Thoracic aorta (tissue), 2 donors: ENCODE measurements around the gene FAM199X. TPM values are rescaled to one million over a fixed set of nuclear protein-coding genes. Genes with fewer than 3 reads are reported as not detected.
A peak's percentile ranks its signal among the peaks of the same experiment; 100 is the strongest.

Experiments
- ATAC-seq: fragments of 150-250 bp; one replicate; pipeline ENCODE4 v1.8.0; 2017; ENCODE audit warnings: low read depth; ENCODE audit not compliant: insufficient number of reproducible peaks, low FRiP score
- DNase-seq: peaks from one replicate; pipeline ENCODE4 v3.0.0-alpha.2; 2020; ENCODE audit warnings: low spot score
- H3K27ac ChIP-seq, 2 donors: fragments of 200-600 bp; sonication (generic); 1 replicate in 1 of 2; 2 replicates in 1 of 2; pipeline ENCODE4 v1.5.1; 2016; ENCODE audit warnings: mild to moderate bottlenecking in 2 of 2, moderate library complexity in 2 of 2
- H3K27me3 ChIP-seq: fragments of 200-600 bp; sonication (generic); replicated peaks from 2 replicates; pipeline ENCODE4 v1.6.0; 2016; ENCODE audit warnings: mild to moderate bottlenecking; ENCODE audit not compliant: insufficient read depth
- H3K36me3 ChIP-seq: fragments of 200-600 bp; sonication (generic); one replicate; pipeline ENCODE4 v1.5.1; 2016
- H3K4me1 ChIP-seq, 2 donors: fragments of 200-600 bp; sonication (generic); 1 replicate in 1 of 2; 2 replicates in 1 of 2; pipeline versions ENCODE4 v1.5.1 to v1.6.0; 2016; ENCODE audit warnings: low read depth in 2 of 2, mild to moderate bottlenecking in 1 of 2; ENCODE audit not compliant: control insufficient read depth in 1 of 2
- H3K4me3 ChIP-seq: fragments of 200-600 bp; sonication (generic); 2 replicates; pipeline ENCODE4 v1.5.1; 2016; ENCODE audit warnings: mild to moderate bottlenecking
- H3K9me3 ChIP-seq: fragments of 200-600 bp; sonication (generic); 2 replicates; pipeline ENCODE4 v1.5.1; 2016
- total RNA-seq, 2 donors: library from RNA; depleted of rRNA; stranded (reverse); fragments of >200 nt; gene quantifications; one replicate each; pipeline versions ENCODE4 v1.1.0 to v1.2.3, GENCODE V29; 2016
- TF ChIP-seq, protein P1 (sequence below): fragments of 200-600 bp; sonication (generic); IDR thresholded peaks from one replicate; pipeline ENCODE4 v1.5.1; 2019; ENCODE audit warnings: antibody characterized with exemption

The FAM199X gene
- total RNA-seq, 2 donors from 2014 or later: 20.7 to 22.7 TPM

DNA sequence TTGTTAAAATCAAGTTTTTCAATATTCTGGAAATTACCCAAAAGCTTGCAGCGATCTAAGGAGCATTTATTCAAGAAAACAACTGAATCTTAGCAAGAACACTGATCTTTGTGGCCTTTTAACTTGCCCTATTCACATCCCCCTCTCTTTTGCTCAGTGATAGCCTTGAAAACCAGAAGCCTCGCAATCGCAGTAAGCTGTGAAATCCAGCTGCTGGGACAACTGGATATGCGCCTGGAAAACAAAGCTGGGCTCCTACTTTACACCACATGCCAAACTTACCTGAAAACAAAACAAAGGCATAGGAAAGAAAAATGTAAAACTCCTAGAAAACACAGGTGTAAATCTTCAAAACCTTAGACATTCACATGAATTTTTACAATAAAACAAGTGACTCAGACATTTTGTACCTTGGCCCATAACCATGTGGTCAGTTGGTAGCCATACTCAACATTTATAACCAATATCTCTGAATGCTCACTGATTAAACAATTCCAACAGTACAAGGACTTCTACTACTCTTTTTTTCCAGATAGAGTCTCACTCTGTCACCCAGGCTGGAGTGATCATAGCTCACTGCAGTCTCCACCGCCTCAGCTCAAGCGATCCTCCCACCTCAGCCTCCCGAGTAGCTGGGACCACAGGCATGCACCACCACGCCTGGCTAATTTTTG is 25.0 kb upstream of the FAM199X start:
- no peaks in the 10 kb centered on the region for H3K36me3 ChIP-seq
- no peak overlapping the region for H3K27ac ChIP-seq
- no peak overlapping the region for H3K4me3 ChIP-seq
- TF ChIP-seq, protein P1, sequence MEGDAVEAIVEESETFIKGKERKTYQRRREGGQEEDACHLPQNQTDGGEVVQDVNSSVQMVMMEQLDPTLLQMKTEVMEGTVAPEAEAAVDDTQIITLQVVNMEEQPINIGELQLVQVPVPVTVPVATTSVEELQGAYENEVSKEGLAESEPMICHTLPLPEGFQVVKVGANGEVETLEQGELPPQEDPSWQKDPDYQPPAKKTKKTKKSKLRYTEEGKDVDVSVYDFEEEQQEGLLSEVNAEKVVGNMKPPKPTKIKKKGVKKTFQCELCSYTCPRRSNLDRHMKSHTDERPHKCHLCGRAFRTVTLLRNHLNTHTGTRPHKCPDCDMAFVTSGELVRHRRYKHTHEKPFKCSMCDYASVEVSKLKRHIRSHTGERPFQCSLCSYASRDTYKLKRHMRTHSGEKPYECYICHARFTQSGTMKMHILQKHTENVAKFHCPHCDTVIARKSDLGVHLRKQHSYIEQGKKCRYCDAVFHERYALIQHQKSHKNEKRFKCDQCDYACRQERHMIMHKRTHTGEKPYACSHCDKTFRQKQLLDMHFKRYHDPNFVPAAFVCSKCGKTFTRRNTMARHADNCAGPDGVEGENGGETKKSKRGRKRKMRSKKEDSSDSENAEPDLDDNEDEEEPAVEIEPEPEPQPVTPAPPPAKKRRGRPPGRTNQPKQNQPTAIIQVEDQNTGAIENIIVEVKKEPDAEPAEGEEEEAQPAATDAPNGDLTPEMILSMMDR: no peak
- no peaks in the 10 kb centered on the region for H3K27me3 ChIP-seq
- DNase-seq (no peak), ATAC-seq (no peak)
- H3K4me1 ChIP-seq: no peaks in the 10 kb centered on the region
- no peaks in the 10 kb centered on the region for H3K9me3 ChIP-seq

DNA sequence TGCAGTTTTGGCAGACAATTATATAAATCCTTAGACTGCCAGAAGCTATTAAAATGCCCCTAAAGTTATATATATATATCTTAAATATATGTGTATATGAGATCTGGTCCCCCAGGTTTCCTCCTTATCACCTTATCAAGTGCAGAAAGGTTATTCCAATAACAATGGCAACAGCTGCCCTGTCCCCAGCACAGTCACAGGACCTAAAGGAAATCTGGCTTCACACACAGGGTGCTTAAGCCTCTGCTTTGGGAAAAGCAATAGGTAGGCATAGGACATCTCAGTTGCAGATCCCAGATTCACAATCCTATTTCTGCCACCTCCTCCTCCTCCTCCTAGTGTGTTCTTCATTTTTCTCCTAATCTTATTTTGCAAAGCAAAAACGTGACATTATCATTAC is 15.2 kb upstream of the FAM199X start:
- H3K4me3 ChIP-seq: no peak overlapping the region
- H3K27me3 ChIP-seq: no peaks in the 10 kb centered on the region
- H3K4me1 ChIP-seq: no peaks in the 10 kb centered on the region
- H3K27ac ChIP-seq: no peak overlapping the region
- no peaks in the 10 kb centered on the region for H3K9me3 ChIP-seq
- no peak for DNase-seq
- H3K36me3 ChIP-seq: no peaks in the 10 kb centered on the region
- no peak for ATAC-seq
- TF ChIP-seq, protein P1: no peak

DNA sequence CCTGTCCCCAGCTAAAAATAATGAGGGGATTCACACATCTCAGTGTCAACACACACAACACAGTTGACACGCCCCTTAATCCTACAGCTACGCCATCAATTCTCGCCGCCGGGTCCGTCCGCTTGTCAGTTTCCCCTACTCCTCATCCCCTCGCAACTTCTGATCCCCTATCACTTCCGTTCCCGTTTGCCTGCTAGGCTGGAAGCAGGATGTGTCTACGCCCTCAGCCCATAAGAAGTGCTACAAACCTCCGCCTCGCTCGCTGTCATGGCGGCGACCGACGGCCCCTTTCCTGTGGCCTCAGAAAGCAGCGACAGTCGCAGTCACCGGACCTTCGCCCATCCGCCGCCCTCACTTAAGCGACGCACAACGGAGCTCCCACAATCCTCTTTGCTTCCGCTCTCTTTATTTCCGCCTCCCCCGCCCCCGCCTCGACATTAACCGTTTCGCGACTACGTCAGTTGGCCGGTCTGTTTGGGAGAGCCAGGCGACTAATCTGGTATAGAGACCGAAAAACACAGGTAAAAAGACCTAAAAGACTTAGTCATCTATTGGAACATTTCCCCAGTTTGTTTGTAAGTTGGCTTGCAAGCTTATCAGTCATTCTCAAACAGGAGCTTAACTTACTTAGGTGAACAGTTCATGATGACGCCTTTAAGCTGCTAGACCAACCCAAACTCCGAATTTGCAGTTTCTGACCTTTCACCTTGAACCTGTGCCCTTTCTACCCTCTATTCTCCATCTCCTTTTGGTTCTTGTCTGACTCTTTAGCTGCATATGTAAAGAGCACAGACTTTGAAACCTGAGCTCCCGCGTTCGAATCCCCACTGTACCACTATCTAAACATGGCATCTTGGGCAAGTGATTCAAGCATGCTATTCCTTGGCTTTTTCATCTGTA is 9.4 kb upstream of the FAM199X start, which contains the start of gene SLC25A53:
Gene SLC25A53, minus strand, starts transcription at position 380 of the 900 bp plus-strand sequence. CDS start 51,752 bp downstream, outside the sequence.
- TF ChIP-seq, protein P1: no peak
- ATAC-seq: peak; percentile 89
- Histone ChIP-seq H3K9me3 (no peaks in the 10 kb centered on the region), H3K27ac (peak within 1 kb of the TSS; percentile 83 to 88), H3K27me3 (no peaks in the 10 kb centered on the region), H3K4me3 (peak within 1 kb of the TSS; percentile 79), H3K36me3 (no peaks in the 10 kb centered on the region), H3K4me1 (no peaks in the 10 kb centered on the region)
- peak; percentile 30 for DNase-seq

DNA sequence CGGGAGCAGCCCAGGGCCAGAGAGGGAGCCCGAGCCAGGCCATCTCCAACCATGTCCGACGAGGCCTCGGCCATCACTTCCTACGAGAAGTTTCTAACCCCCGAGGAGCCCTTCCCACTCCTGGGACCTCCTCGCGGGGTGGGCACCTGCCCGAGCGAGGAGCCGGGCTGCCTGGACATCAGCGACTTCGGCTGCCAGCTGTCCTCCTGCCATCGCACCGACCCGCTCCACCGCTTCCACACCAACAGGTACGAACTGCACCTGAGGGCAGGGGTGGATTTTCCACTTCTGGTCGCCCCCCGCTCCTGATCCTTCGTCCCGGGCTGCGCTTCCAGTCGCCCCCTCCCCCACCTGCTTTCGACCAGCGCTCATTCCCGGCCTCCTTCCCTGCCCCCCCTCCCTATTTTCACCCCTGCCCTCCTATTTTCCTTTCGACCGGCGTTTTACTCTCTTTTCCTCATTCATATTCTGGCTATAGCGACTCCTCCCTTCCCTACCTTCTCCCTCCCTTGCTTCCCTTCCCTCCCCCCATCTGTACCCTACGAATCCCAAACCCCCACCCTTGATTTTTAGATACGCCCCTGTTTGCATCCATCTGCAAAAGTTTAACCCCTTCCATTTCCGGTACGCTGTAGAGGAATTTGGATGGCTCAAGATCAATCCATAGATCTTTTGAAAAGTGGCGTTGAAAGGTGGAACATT is 633 bp downstream of the FAM199X start:
- no peaks in the 10 kb centered on the region for H3K27me3 ChIP-seq
- DNase-seq (no peak), ATAC-seq (no peak)
- H3K4me1 ChIP-seq: peaks cover 4 to 17% of the 10 kb centered on the region in 2 donors
- TF ChIP-seq, protein P1: no peak
- H3K27ac ChIP-seq: peak overlapping the region; percentile 68 to 82
- H3K9me3 ChIP-seq: no peaks in the 10 kb centered on the region
- H3K4me3 ChIP-seq: peak overlapping the region; percentile 83
- no peaks in the 10 kb centered on the region for H3K36me3 ChIP-seq
